ENCODE data around the gene PTPN1. TPM values are rescaled to one million over a fixed set of nuclear protein-coding genes. Genes with fewer than 3 reads are reported as not detected.

PTPN1 gene
- total and polyA plus RNA-seq, 4 donors = 5.8 to 10.6 (median 9.7) TPM

GRCh38 chr20:50591233-50591852 lies 81.2 kb downstream of the PTPN1 start:
- Histone ChIP-seq H3K4me1 (ENCODE audit: control insufficient read depth in 4 of 4, insufficient read depth in 4 of 4, low read length in 3 of 4) (peaks cover 2 to 10% (median 8%) of the 10 kb centered on the region in 4 donors), H3K4me3 (ENCODE audit: low read depth in 1 of 3, low read length in 3 of 3) (no peak overlapping the region), H3K27me3 (ENCODE audit: control insufficient read depth in 4 of 4, insufficient read depth in 4 of 4, low read length in 3 of 4) (no peaks in the 10 kb centered on the region), H3K9me3 (ENCODE audit: control insufficient read depth in 4 of 4, low read length in 3 of 4) (no peaks in the 10 kb centered on the region), H3K27ac (ENCODE audit: low read depth in 1 of 2, low read length in 2 of 2) (no peak overlapping the region), H3K36me3 (ENCODE audit: control insufficient read depth in 4 of 4, insufficient read depth in 3 of 4, low read depth in 1 of 4, low read length in 3 of 4) (peaks cover 0 to 8% (median 4%) of the 10 kb centered on the region in 4 donors), H3K9ac (ENCODE audit: low read depth in 1 of 2, low read length in 2 of 2) (no peak overlapping the region)
- no peak for DNase-seq (ENCODE audit: low spot score)
- no peak for TF ChIP-seq YY1 (IDR thresholded peaks at IDR 0.05)
- no peak for TF ChIP-seq JUND (IDR thresholded peaks at IDR 0.05)
- TF ChIP-seq RXRA (IDR thresholded peaks at IDR 0.05) = no peak
- TF ChIP-seq HNF4A (conservative IDR thresholded peaks at IDR 0.05) = no peak
- TF ChIP-seq ZBTB33 (IDR thresholded peaks at IDR 0.05) = no peak
- 88% methylated on average over 5 of the region's 5 CpGs for WGBS

GRCh38 chr20:50592282-50593004 lies 82.3 kb downstream of the PTPN1 start:
- no peak overlapping the region for H3K4me3 ChIP-seq (ENCODE audit: low read depth in 1 of 3, low read length in 3 of 3)
- DNase-seq (ENCODE audit: low spot score) = no peak
- H3K27ac ChIP-seq (ENCODE audit: low read depth in 1 of 2, low read length in 2 of 2) = peak overlapping the region in 1 of 2 donors; percentile 15
- H3K9ac ChIP-seq (ENCODE audit: low read depth in 1 of 2, low read length in 2 of 2) = no peak overlapping the region
- TF ChIP-seq REST (IDR thresholded peaks at IDR 0.05) (no peak), FOXA2 (IDR thresholded peaks at IDR 0.05) (no peak), NR2F2 (IDR thresholded peaks at IDR 0.05) (no peak), RAD21 (IDR thresholded peaks at IDR 0.05) (peak; percentile 16 to 22), HNF4A (conservative IDR thresholded peaks at IDR 0.05) (peak in 1 of 2 donors; percentile 43)
- H3K9me3 ChIP-seq (ENCODE audit: control insufficient read depth in 4 of 4, low read length in 3 of 4) = no peaks in the 10 kb centered on the region
- H3K36me3 ChIP-seq (ENCODE audit: control insufficient read depth in 4 of 4, insufficient read depth in 3 of 4, low read depth in 1 of 4, low read length in 3 of 4) = peaks cover 0 to 2% (median under 1%) of the 10 kb centered on the region in 4 donors
- peaks cover 2 to 10% (median 8%) of the 10 kb centered on the region in 4 donors for H3K4me1 ChIP-seq (ENCODE audit: control insufficient read depth in 4 of 4, insufficient read depth in 4 of 4, low read length in 3 of 4)
- H3K27me3 ChIP-seq (ENCODE audit: control insufficient read depth in 4 of 4, insufficient read depth in 4 of 4, low read length in 3 of 4) = no peaks in the 10 kb centered on the region
- WGBS = 38% methylated on average over 19 of the region's 19 CpGs

- H3K4me3 ChIP-seq (ENCODE audit: low read depth in 1 of 3, low read length in 3 of 3) = no peak overlapping the region
- no peak overlapping the region for H3K27ac ChIP-seq (ENCODE audit: low read depth in 1 of 2, low read length in 2 of 2)
- H3K36me3 ChIP-seq (ENCODE audit: control insufficient read depth in 4 of 4, insufficient read depth in 3 of 4, low read depth in 1 of 4, low read length in 3 of 4) = peaks cover 0 to 2% (median 0%) of the 10 kb centered on the region in 4 donors
- TF ChIP-seq ATF3 (IDR thresholded peaks at IDR 0.05) = no peak
- TF ChIP-seq TAF1 (conservative IDR thresholded peaks at IDR 0.05) = no peak
- no peak for TF ChIP-seq NR2F2 (IDR thresholded peaks at IDR 0.05)
- no peak for TF ChIP-seq HNF4G (IDR thresholded peaks at IDR 0.05)
- no peak for TF ChIP-seq FOXA2 (IDR thresholded peaks at IDR 0.05)
- TF ChIP-seq RAD21 (IDR thresholded peaks at IDR 0.05) = no peak
- no peak for TF ChIP-seq RXRA (IDR thresholded peaks at IDR 0.05)
- TF ChIP-seq REST (IDR thresholded peaks at IDR 0.05) = no peak
- TF ChIP-seq HNF4A (conservative IDR thresholded peaks at IDR 0.05) = no peak
- TF ChIP-seq YY1 (IDR thresholded peaks at IDR 0.05) = no peak
- no peak for TF ChIP-seq JUND (IDR thresholded peaks at IDR 0.05)
- TF ChIP-seq SP1 (IDR thresholded peaks at IDR 0.05) = no peak
- DNase-seq (ENCODE audit: low spot score) = no peak
- no peak overlapping the region for H3K9ac ChIP-seq (ENCODE audit: low read depth in 1 of 2, low read length in 2 of 2)
- H3K27me3 ChIP-seq (ENCODE audit: control insufficient read depth in 4 of 4, insufficient read depth in 4 of 4, low read length in 3 of 4) = no peaks in the 10 kb centered on the region
- H3K9me3 ChIP-seq (ENCODE audit: control insufficient read depth in 4 of 4, low read length in 3 of 4) = no peaks in the 10 kb centered on the region
- WGBS = 95% methylated on average over 9 of the region's 9 CpGs
- H3K4me1 ChIP-seq (ENCODE audit: control insufficient read depth in 4 of 4, insufficient read depth in 4 of 4, low read length in 3 of 4) = peaks cover 2 to 10% (median 8%) of the 10 kb centered on the region in 4 donors
These were observed 82.8 kb downstream of the PTPN1 start for GRCh38 chr20:50593005-50593335.
